Left renal pelvis (tissue), 4 donors: Measurements from ENCODE around the gene ABHD16A. TPM values are rescaled to one million over a fixed set of nuclear protein-coding genes. Genes with fewer than 3 reads are reported as not detected.

Source experiments
- DNase-seq, 4 donors: peaks; one replicate each; pipeline ENCODE4 v3.0.0-alpha.2; 2013; ENCODE audit warnings: low read depth in 4 of 4, low spot score in 3 of 4
- polyA plus RNA-seq, 4 donors: library from polyadenylated mRNA; unstranded; fragments of 120-200 nt; gene quantifications; one replicate each; pipeline ENCODE4 v1.2.1, GENCODE V29; 2013; ENCODE audit not compliant: insufficient read length in 4 of 4

ABHD16A gene
- polyA plus RNA-seq, 4 donors, result 50.1 to 67.5 (median 55.9) TPM

GRCh38 chr6:31664790-31665500, 38.2 kb downstream of the ABHD16A start, which contains the start of gene GPANK1:
GPANK1 (minus strand) TSS chr6:31664997; CDS start chr6:31664478, 519 bp downstream.
- peak; percentile 87 to 89 (median 88) for DNase-seq

- DNase-seq, result no peak
Measured at GRCh38 chr6:31663961-31664789, 38.9 kb downstream of the ABHD16A start.

- no peak for DNase-seq
Measured at GRCh38 chr6:31663126-31663960, 39.8 kb downstream of the ABHD16A start.

- no peak for DNase-seq
Measured at GRCh38 chr6:31662124-31662723, 40.9 kb downstream of the ABHD16A start.

- no peak for DNase-seq
Measured at GRCh38 chr6:31661262-31662123, 41.6 kb downstream of the ABHD16A start.

GRCh38 chr6:31660381-31661261, 42.5 kb downstream of the ABHD16A start, which contains the start of gene C6orf47:
C6orf47 (minus strand) TSS chr6:31660778; CDS start chr6:31659947, 831 bp downstream.
- DNase-seq, result peak in 1 of 4 donors; percentile 75

GRCh38 chr6:31659649-31660380, 43.3 kb downstream of the ABHD16A start:
- no peak for DNase-seq

- DNase-seq, result no peak
Measured at GRCh38 chr6:31658983-31659648, 44.0 kb downstream of the ABHD16A start.

GRCh38 chr6:31658158-31658688, 44.9 kb downstream of the ABHD16A start:
- DNase-seq, result no peak

- DNase-seq, result no peak
Measured at GRCh38 chr6:31657406-31658157, 45.5 kb downstream of the ABHD16A start.

- DNase-seq, result no peak
Measured at GRCh38 chr6:31655349-31656237, 47.5 kb downstream of the ABHD16A start, which contains the start of gene APOM. APOM (plus strand) TSS chr6:31655894; CDS start chr6:31655967, 73 bp downstream.

- no peak for DNase-seq
Measured at GRCh38 chr6:31654574-31655348, 48.4 kb downstream of the ABHD16A start.

GRCh38 chr6:31652925-31653724, 50.0 kb downstream of the ABHD16A start:
- peak in 1 of 4 donors; percentile 91 for DNase-seq
